ENCODE measurements around the gene NOP14.
"Not testable (repeated sequence)": the region's sequence is repeated elsewhere in the genome, so short reads cannot be mapped to it uniquely, and the experiment has no call there.

The NOP14 gene

GRCh38 chr4:2930135-2930757 lies 33.0 kb downstream of the NOP14 start:
- no peak for DNase-seq

- no peak for DNase-seq
These were observed 33.7 kb downstream of the NOP14 start for GRCh38 chr4:2929469-2929868.

GRCh38 chr4:2928242-2929176 lies 34.7 kb downstream of the NOP14 start:
- DNase-seq, result no peak

GRCh38 chr4:2927696-2928075 lies 35.5 kb downstream of the NOP14 start:
- DNase-seq, result no peak

GRCh38 chr4:2927016-2927695 lies 36.0 kb downstream of the NOP14 start:
- no peak for DNase-seq

GRCh38 chr4:2925931-2926860 lies 37.0 kb downstream of the NOP14 start:
- DNase-seq, result no peak

GRCh38 chr4:2925496-2925895 lies 37.7 kb downstream of the NOP14 start:
- DNase-seq, result no peak

- no peak for DNase-seq
These were observed 38.4 kb downstream of the NOP14 start for GRCh38 chr4:2924765-2925301.

GRCh38 chr4:2924286-2924685 lies 38.9 kb downstream of the NOP14 start:
- no peak for DNase-seq

- DNase-seq, result no peak
These were observed 39.5 kb downstream of the NOP14 start for GRCh38 chr4:2923668-2924173.

GRCh38 chr4:2923141-2923551 lies 40.1 kb downstream of the NOP14 start:
- DNase-seq, result no peak

GRCh38 chr4:2922453-2923101 lies 40.6 kb downstream of the NOP14 start:
- DNase-seq, result not testable (repeated sequence)

GRCh38 chr4:2918714-2919113 lies 44.5 kb downstream of the NOP14 start:
- not testable (repeated sequence) for DNase-seq

GRCh38 chr4:2918300-2918699 lies 44.9 kb downstream of the NOP14 start:
- not testable (repeated sequence) for DNase-seq

GRCh38 chr4:2916696-2917095 lies 46.5 kb downstream of the NOP14 start:
- not testable (repeated sequence) for DNase-seq

- DNase-seq, result no peak
These were observed 47.4 kb downstream of the NOP14 start for GRCh38 chr4:2915789-2916188.

- no peak for DNase-seq
These were observed 48.7 kb downstream of the NOP14 start for GRCh38 chr4:2914256-2915126.

GRCh38 chr4:2913168-2913567 lies 50.0 kb downstream of the NOP14 start:
- DNase-seq, result no peak

- no peak for DNase-seq
These were observed 51.3 kb downstream of the NOP14 start for GRCh38 chr4:2911868-2912267.

GRCh38 chr4:2910409-2910808 lies 52.8 kb downstream of the NOP14 start:
- DNase-seq, result no peak

All from activated CD8-positive, alpha-beta memory T cell treated with anti-CD3 and anti-CD28 coated beads, Interleukin-2, amount 50 U/mL, for 4 hours (primary cell).